ENCODE results near the gene RNF167.

RNF167 gene

DNA sequence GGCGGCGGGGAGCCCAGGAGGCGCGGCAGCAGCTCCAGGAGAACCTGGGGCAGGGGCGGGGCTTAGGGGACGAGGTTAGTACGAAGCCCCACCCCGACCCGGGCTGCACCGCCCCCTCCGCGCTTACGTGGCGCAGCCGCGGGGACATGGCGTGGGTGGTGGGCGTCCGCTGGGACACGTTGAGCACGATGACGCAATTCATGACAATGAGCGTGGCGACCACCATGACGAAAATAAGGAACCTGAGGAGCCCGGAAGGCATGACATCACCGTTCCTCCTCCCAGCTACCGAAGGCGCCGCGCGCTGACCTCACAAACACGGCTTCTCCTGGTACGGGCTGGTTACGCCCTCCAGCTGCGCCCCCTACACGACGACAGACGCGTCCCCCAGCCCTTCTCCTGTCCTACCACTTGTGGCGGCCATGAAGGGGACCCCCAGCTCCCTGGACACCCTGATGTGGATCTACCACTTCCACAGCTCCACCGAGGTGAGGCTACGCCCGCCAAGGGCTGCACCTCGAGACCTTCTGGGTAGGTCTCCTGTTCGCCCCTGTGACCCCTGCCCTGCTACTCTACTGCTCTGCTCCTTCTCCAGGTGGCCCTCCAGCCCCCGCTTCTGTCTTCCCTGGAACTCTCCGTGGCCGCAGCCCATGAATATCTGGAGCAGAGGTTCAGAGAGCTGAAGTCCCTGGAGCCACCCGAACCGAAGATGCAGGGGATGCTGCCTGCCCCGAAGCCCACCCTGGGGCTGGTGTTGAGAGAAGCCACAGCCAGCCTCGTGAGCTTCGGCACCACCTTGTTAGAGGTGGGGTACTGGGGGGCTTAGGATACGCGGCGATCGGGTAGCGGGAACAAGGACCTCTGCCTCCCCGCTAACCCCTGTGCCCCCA, 40.5 kb upstream of the RNF167 start, which contains the start of gene C17orf107:
Gene C17orf107, plus strand, starts transcription at position 196 of the 890 bp plus-strand sequence. Its CDS starts 227 bp downstream, at position 423.
- peak within 1 kb of the TSS; percentile 55 for H3K4me3 ChIP-seq (ENCODE audit: low read depth, low read length)
- TF ChIP-seq, protein P1, sequence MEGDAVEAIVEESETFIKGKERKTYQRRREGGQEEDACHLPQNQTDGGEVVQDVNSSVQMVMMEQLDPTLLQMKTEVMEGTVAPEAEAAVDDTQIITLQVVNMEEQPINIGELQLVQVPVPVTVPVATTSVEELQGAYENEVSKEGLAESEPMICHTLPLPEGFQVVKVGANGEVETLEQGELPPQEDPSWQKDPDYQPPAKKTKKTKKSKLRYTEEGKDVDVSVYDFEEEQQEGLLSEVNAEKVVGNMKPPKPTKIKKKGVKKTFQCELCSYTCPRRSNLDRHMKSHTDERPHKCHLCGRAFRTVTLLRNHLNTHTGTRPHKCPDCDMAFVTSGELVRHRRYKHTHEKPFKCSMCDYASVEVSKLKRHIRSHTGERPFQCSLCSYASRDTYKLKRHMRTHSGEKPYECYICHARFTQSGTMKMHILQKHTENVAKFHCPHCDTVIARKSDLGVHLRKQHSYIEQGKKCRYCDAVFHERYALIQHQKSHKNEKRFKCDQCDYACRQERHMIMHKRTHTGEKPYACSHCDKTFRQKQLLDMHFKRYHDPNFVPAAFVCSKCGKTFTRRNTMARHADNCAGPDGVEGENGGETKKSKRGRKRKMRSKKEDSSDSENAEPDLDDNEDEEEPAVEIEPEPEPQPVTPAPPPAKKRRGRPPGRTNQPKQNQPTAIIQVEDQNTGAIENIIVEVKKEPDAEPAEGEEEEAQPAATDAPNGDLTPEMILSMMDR (IDR thresholded peaks at IDR 0.05; ENCODE audit: low read depth, low read length, missing control alignments): no peak
- peak; percentile 40 for DNase-seq (ENCODE audit: low read depth)

DNA sequence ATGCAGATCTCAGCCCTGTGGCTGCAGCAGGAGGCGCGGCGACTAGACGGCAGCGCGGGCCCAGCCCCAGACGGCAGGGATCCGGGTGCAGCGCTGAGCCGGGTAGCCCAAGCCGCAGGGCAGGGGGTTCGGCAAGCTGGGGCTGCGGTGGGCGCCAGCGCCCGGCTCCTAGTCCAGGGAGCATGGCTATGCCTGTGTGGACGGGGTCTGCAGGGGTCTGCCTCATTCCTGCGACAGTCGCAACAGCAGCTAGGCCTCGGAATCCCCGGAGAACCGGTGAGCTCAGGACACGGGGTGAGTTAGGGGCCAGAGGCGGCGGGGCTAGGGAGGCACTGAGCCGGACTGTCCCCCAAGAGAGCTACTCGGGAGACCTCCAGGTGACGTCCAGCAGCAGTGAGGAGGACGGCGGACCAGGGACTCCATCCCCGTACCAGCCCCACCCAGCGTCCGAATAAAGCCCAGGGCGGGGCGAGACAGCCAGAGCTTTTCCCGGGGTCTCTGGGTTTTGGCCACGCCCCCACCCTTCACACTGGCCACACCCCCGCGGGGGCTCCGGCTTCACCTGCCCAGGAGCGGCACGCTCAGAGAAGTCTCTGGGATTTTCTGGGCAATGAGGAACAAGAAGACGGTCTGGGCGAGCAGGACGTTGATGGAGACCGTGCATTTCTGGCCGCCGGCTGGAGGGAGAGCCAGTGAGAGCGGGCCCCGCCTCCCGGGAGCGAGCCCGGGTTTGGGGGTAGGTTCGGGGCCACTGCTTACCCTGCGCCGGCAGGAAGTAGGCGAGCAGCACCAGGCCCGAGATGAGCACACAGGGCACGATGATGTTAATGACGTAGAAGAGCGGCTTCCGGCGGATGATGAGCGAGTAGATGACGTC, 39.6 kb upstream of the RNF167 start:
- peak; percentile 15 for DNase-seq (ENCODE audit: low read depth)
- peak overlapping the region; percentile 55 for H3K4me3 ChIP-seq (ENCODE audit: low read depth, low read length)
- TF ChIP-seq, protein P1 (IDR thresholded peaks at IDR 0.05; ENCODE audit: low read depth, low read length, missing control alignments): no peak

DNA sequence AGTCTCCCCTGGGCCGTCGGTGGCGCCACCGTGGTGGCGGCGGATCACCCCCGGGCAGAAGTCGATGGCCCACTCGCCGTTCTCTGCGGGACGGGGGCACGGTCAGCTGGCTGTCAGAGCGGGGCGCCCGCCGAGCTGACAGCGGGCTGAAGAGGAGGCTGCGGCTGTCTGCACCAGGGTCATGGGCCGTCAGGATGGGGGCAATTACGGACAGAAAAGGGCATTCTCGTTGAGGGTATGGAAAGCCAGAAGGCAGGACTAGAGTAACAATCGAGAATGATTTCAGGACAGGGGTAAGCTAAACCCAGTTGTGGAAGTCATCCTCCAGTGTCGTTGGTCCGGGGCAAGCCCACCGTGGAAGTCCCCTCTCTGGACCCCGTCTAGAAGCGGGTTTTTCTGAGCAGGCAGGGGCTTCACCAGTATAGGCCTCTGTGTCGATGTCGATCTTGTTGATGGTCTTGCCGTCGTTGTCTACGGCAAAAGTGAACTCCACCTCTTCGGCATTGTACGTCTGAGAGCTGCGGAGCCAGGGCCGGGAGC, 38.9 kb upstream of the RNF167 start:
- peak overlapping the region; percentile 55 for H3K4me3 ChIP-seq (ENCODE audit: low read depth, low read length)
- DNase-seq (ENCODE audit: low read depth): no peak
- TF ChIP-seq, protein P1 (IDR thresholded peaks at IDR 0.05; ENCODE audit: low read depth, low read length, missing control alignments): no peak

DNA sequence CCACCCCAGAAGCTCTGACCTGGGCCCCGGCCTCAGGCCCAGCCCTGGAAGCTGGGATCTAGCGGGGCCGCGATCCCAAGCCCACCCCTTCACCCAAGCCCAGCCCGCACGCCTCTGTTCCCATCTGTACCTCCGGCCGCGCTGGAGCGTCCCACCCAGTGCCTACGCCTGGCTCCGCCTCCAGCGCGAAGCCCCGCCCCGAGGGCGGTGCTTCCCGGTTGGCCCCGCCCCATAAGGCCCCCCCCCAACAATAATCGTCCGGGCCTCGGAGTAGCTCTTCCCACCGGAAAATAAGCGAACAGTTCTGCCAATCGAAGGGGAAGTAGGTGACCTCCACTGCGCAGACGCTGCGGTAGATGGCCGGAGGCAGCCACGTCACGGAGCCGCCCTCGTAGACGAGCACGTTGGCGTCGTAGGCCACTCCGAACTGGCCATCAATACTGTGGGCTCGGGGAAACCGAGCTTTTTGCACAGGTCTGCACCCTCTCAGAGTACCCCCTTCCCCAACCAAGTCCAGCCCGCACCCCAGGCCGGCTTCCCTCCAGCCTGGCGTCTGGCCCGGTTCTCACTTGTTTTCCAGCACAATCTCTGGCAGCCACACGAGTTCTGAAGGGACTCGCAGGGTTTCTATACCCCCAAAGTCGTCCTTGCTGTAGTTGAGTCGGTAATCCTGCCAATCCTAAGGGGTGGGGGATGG, 38.3 kb upstream of the RNF167 start:
- no peak overlapping the region for H3K4me3 ChIP-seq (ENCODE audit: low read depth, low read length)
- TF ChIP-seq, protein P1 (IDR thresholded peaks at IDR 0.05; ENCODE audit: low read depth, low read length, missing control alignments): no peak
- no peak for DNase-seq (ENCODE audit: low read depth)

DNA sequence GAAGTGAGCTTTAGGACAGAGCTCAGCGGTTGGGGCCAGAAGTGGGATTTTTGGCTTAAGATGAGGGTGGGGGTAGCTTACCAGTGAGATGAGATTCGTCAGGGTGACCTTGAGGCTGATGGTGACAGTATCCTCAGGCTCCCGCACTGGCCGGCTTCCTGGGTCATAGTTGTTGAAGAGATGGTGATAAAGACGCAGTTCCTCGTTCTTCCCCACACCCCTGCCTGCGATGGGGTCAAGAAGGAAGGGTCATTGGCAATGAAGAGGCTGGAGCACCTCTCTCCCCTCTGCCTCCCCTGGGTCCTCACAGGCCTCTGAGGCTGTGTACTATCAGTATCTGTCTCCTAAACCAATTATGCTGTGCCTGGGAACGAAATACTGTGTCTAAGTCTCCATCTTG, 37.5 kb upstream of the RNF167 start:
- TF ChIP-seq, protein P1 (IDR thresholded peaks at IDR 0.05; ENCODE audit: low read depth, low read length, missing control alignments): no peak
- no peak overlapping the region for H3K4me3 ChIP-seq (ENCODE audit: low read depth, low read length)
- no peak for DNase-seq (ENCODE audit: low read depth)

All from GM12864 (cell line).